ENCODE data around the gene GTF2B.

DNA sequence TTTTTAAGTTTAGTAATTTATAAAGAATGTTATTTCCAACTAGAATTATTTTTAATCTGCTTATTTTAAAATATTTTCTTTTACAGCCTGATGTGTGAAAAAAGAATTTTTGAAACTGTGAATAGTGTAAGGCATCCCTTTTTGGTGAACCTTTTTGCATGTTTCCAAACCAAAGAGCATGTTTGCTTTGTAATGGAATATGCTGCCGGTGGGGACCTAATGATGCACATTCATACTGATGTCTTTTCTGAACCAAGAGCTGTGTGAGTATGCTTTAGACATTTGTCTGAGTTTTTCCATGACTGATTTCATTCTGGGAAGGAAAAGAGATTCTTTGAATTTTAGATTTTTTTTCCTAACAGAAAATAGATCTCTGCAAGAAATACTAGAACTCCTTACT, 77.9 kb downstream of the GTF2B start:
- TF ChIP-seq, protein P1, sequence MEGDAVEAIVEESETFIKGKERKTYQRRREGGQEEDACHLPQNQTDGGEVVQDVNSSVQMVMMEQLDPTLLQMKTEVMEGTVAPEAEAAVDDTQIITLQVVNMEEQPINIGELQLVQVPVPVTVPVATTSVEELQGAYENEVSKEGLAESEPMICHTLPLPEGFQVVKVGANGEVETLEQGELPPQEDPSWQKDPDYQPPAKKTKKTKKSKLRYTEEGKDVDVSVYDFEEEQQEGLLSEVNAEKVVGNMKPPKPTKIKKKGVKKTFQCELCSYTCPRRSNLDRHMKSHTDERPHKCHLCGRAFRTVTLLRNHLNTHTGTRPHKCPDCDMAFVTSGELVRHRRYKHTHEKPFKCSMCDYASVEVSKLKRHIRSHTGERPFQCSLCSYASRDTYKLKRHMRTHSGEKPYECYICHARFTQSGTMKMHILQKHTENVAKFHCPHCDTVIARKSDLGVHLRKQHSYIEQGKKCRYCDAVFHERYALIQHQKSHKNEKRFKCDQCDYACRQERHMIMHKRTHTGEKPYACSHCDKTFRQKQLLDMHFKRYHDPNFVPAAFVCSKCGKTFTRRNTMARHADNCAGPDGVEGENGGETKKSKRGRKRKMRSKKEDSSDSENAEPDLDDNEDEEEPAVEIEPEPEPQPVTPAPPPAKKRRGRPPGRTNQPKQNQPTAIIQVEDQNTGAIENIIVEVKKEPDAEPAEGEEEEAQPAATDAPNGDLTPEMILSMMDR (IDR thresholded peaks at IDR 0.05): no peak
- no peak for TF ChIP-seq EZH2 (IDR thresholded peaks at IDR 0.05; ENCODE audit: borderline replicate concordance, insufficient read depth, low read depth, low read length, poor library complexity, severe bottlenecking)
